Upper lobe of right lung (tissue), 1 donor: ENCODE data around the gene PGLYRP1. TPM values are rescaled to one million over a fixed set of nuclear protein-coding genes. Genes with fewer than 3 reads are reported as not detected.
A peak's percentile ranks its signal among the peaks of the same experiment; 100 is the strongest.

Source experiments
- ATAC-seq: fragments of 200-7000 bp; cut with Tn5 transposase; one replicate; pipeline ENCODE4 v1.9.1; 2020; ENCODE audit warnings: mild to moderate bottlenecking, moderate library complexity
- DNase-seq: peaks from one replicate; pipeline ENCODE4 v3.0.0-alpha.2; 2020
- H3K27ac ChIP-seq: fragments of 200-600 bp; one replicate; pipeline ENCODE4 v1.8.0; 2022
- H3K27me3 ChIP-seq: fragments of 200-600 bp; one replicate; pipeline ENCODE4 v1.8.0; 2022; ENCODE audit warnings: mild to moderate bottlenecking
- H3K36me3 ChIP-seq: fragments of 200-600 bp; one replicate; pipeline ENCODE4 v1.8.0; 2022
- H3K4me1 ChIP-seq: fragments of 200-600 bp; one replicate; pipeline ENCODE4 v1.8.0; 2022
- H3K4me3 ChIP-seq: fragments of 200-600 bp; one replicate; pipeline ENCODE4 v1.8.0; 2022; ENCODE audit warnings: mild to moderate bottlenecking
- H3K9me3 ChIP-seq: fragments of 200-600 bp; one replicate; pipeline ENCODE4 v1.8.0; 2022
- CTCF ChIP-seq: fragments of 200-600 bp; IDR thresholded peaks from one replicate; pipeline ENCODE4 v1.8.0; 2022; ENCODE audit warnings: antibody characterized with exemption
- intact Hi-C: fragments of 100-400 bp; cut with DNase I; formaldehyde crosslinking; loops from one replicate; pipeline ENCODE4 v1.11.0; 2022
- long read RNA-seq: library from polyadenylated mRNA; unstranded; transcript quantifications from one replicate; pipeline ENCODE4 v2.0.0, GENCODE V29; 2021
- total RNA-seq: library from RNA; stranded (reverse); fragmentation: NEBNext Ultra II Directional; extraction: Animal tissue kit (Norgen Biotek cat#: 25700); gene quantifications from one replicate; pipeline ENCODE4 v1.2.1, GENCODE V29; 2021
- donor health status: DM: no; HTN: yes; CAD: no; lungs with severe emphysema.

PGLYRP1 gene
- total RNA-seq: 0.58 TPM
- long read RNA-seq, partial matches to known transcripts: 0 of 5 reads
- long read RNA-seq, other reads (novel, unspliced or antisense): 5 of 5 reads

- no peak for TF ChIP-seq CTCF
- ATAC-seq: peak; percentile 5
- Histone ChIP-seq H3K4me3 (no peak within 1 kb of the TSS), H3K27ac (no peak within 1 kb of the TSS), H3K4me1 (no peaks in the 10 kb centered on the region), H3K9me3 (no peaks in the 10 kb centered on the region), H3K36me3 (no peaks in the 10 kb centered on the region), H3K27me3 (peaks cover 53% of the 10 kb centered on the region)
- intact Hi-C loops: no loop called here
- DNase-seq: no peak
These were observed at the start of gene PGLYRP1 for GRCh38 chr19:46022431-46023310. TSS of gene PGLYRP1 (minus strand) at chr19:46023053. CDS start at chr19:46023021, 32 bp downstream.

- ATAC-seq (no peak), DNase-seq (no peak)
- H3K4me1 ChIP-seq: no peaks in the 10 kb centered on the region
- no peaks in the 10 kb centered on the region for H3K9me3 ChIP-seq
- intact Hi-C loops: no loop called here
- peaks cover 62% of the 10 kb centered on the region for H3K27me3 ChIP-seq
- no peak for TF ChIP-seq CTCF
- no peaks in the 10 kb centered on the region for H3K36me3 ChIP-seq
- no peak overlapping the region for H3K27ac ChIP-seq
- no peak overlapping the region for H3K4me3 ChIP-seq
These were observed 47.0 kb upstream of the PGLYRP1 start for GRCh38 chr19:46069806-46070341.

GRCh38 chr19:46068345-46069258 is 45.7 kb upstream of the PGLYRP1 start:
- Histone ChIP-seq H3K27ac (no peak overlapping the region), H3K4me1 (no peaks in the 10 kb centered on the region), H3K4me3 (no peak overlapping the region), H3K27me3 (peaks cover 54% of the 10 kb centered on the region), H3K36me3 (no peaks in the 10 kb centered on the region), H3K9me3 (no peaks in the 10 kb centered on the region)
- no peak for TF ChIP-seq CTCF
- ATAC-seq (peak; percentile 57), DNase-seq (no peak)
- intact Hi-C loops: no loop called here

- Histone ChIP-seq H3K9me3 (no peaks in the 10 kb centered on the region), H3K36me3 (no peaks in the 10 kb centered on the region), H3K27ac (no peak overlapping the region), H3K4me3 (no peak overlapping the region), H3K27me3 (peaks cover 52% of the 10 kb centered on the region), H3K4me1 (no peaks in the 10 kb centered on the region)
- intact Hi-C loops: no loop called here
- TF ChIP-seq CTCF: no peak
- ATAC-seq (no peak), DNase-seq (no peak)
These were observed 44.8 kb upstream of the PGLYRP1 start for GRCh38 chr19:46067691-46068090.

GRCh38 chr19:46066471-46066870 is 43.6 kb upstream of the PGLYRP1 start:
- peaks cover 49% of the 10 kb centered on the region for H3K27me3 ChIP-seq
- DNase-seq (no peak), ATAC-seq (no peak)
- H3K9me3 ChIP-seq: no peaks in the 10 kb centered on the region
- no peak overlapping the region for H3K27ac ChIP-seq
- no peak overlapping the region for H3K4me3 ChIP-seq
- H3K36me3 ChIP-seq: no peaks in the 10 kb centered on the region
- intact Hi-C loops: no loop called here
- no peak for TF ChIP-seq CTCF
- no peaks in the 10 kb centered on the region for H3K4me1 ChIP-seq
